Activated T-helper 9 cell treated with anti-CD3 and anti-CD28 coated beads, Interleukin-2, amount 50 U/mL, for 16 hours (primary cell): ENCODE data around the gene WFDC6.
"Not testable (repeated sequence)": the region's sequence is repeated elsewhere in the genome, so short reads cannot be mapped to it uniquely, and the experiment has no call there.

Source experiments
- DNase-seq: peaks from one replicate; pipeline ENCODE4 v3.0.0-alpha.2; 2020; ENCODE audit warnings: low read depth

Gene WFDC6

DNA sequence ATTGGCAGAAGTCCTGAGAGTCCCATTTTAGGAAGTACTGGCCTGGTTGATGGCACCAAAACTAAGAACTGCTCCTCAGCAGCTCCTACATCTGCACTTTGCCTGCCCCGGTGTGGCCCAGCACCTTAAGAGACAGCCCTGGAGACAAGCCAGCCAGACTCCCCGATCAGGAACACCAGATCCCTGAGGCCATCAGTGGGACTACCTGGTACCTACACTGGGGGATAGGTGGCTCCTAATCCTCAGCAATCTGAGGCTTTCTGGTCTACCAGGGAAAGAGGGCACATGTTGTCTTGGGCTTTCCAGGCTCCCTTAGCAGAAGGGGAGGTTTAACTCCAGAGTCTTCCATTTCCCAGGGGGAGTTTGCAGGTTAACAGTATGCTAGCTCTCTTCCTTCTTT is at the start of gene WFDC6:
Gene WFDC6, minus strand, starts transcription at position 101 of the 400 bp plus-strand sequence. Its CDS starts 75 bp downstream, at position 26.
- DNase-seq: no peak

GRCh38 chr20:45588800-45589199 is 49.5 kb upstream of the WFDC6 start:
- DNase-seq: no peak

GRCh38 chr20:45585986-45586385 is 46.7 kb upstream of the WFDC6 start:
- DNase-seq: not testable (repeated sequence)

GRCh38 chr20:45584294-45584693 is 45.0 kb upstream of the WFDC6 start:
- DNase-seq: not testable (repeated sequence)

DNA sequence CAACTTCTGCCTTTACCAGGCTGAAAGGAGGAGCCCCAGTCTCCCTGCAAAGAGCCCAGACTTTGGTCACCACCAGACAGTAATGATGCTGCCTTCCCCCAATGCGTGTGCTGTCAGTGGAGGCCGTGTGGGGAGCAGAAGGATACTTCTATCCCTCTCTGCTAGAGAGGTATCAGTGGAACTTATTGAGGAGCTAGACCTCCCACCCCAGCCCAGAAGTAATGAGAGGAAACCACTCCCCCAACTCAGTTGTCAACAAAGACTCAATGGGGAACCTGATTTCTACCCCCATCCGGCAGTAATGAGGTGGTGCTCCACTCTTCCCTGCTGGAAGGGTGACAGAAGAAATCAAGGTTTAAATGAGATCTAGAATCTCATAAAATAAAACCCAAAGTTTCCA is 44.2 kb upstream of the WFDC6 start:
- no peak for DNase-seq

- DNase-seq: no peak
Observed at GRCh38 chr20:45581702-45582101, 42.4 kb upstream of the WFDC6 start.

DNA sequence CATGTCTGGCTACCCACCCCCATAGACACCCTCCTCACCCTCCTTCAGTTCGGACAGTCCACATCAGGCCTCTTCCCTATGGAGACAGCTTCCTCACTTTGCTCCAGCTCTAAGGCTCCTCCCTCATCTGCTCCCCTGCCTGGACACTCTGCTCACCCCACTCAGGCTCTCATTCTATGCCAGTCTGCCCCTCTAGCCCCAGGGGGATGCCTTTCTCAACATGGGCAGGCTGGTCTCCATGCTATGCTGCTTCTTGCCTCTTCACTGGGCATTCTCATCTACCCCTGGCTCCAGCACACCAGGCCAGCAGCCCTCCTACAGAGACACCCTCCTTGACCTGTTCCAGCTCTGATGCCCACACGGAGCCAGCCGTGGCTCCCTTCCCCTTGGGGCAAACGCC is 39.9 kb upstream of the WFDC6 start, which contains the start of gene WFDC8:
Gene WFDC8, minus strand, starts transcription at position 101 of the 400 bp plus-strand sequence. Its CDS starts 37 bp downstream, at position 64.
- DNase-seq: no peak

- DNase-seq: no peak
Observed at GRCh38 chr20:45578231-45578630, 38.9 kb upstream of the WFDC6 start.

DNA sequence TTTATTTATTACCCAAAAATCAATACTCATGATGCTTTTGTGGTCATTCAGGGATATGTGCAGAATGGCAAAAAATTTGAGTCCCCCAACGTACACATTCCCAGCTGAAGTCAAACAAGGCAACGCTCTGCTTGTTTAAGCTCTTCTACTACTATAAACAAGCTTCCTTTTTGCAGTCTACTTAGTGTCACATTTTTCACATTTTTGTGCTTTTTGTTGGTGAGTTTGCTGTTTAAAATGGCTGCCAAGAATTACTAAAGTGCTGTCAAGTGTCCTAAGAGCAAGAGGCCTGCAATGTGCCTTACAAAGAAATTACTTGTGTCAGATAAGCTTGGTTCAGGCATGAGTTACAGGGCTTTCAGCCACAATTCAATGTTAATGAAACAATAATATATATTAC is 37.7 kb upstream of the WFDC6 start:
- no peak for DNase-seq

DNA sequence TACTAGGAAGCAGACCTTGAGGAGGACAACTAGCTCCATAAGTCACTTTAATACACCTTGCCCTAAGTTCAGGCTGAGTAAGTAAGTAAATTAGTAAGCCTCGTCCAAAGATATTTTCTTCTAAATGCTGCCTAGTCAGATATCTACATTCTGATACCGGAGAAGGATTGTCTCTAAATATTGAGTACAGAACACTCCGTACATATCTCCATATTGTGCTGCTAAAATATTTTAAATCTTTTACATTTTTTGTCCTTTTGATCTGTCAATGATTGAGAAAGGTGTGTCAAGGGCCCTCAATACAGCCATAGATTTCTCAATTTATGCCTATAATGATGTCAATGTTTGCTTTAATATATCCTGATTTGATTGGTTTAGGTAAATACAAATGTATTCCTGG is 36.6 kb upstream of the WFDC6 start:
- no peak for DNase-seq

- not testable (repeated sequence) for DNase-seq
Observed at GRCh38 chr20:45569650-45570049, 30.4 kb upstream of the WFDC6 start.

GRCh38 chr20:45564760-45565276 is 25.5 kb upstream of the WFDC6 start:
- DNase-seq: no peak

DNA sequence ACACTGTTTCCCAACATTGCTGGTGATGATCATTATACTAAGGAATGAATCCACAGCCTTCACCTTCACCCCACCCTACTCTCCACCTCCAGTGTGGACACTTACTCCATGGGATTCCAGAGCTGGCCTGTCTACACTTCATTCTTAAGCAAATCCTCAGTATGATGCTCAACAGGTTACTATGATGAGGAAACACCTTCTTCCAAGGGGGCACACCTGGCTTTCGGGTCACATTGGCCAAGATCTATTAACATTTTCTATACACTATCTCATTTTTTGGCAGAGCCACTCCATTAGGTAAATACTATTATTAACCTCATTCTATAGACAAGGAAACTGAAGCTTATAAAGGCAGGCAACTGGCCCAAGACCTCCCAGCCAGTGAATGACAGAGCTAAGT is 15.9 kb upstream of the WFDC6 start:
- DNase-seq: no peak

GRCh38 chr20:45552456-45552855 is 13.2 kb upstream of the WFDC6 start:
- no peak for DNase-seq

DNA sequence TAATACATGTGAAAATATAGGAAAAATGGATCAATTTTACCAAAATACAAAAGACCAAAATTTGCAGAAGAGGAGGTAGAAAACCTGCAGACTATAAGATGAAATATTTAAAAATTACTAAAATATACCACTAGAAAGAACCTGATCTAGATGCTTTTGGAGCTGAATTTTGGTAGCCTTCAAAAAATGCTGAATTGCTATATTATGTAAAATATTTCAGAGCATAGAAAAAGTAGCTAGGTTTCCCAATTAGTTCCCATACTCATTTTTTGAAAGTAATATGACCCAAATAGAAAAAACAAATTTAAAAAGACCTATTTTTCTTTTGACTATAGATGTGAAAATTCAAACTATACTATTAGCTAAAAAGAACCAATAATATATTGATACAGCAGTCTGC is 11.5 kb upstream of the WFDC6 start:
- DNase-seq: no peak

DNA sequence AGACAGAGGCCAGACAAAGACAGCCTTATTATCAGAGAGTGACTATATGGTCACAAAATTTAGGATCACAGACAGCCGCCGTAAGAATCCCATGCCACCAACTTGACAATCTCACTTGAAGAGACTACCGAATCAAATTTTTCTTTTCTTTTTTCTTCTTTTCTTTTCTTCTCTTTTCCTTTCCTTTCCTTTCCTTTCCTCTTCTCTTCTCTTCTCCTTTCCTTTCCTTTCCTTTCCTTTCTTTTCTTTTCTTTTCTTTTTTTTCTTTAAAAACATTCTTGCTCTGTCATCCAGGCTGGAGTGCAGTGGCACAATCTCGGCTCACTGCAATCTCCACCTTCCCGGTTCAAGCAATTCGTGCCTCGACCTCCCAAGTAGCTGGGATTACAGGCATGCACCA is 9.1 kb upstream of the WFDC6 start:
- DNase-seq: no peak

DNA sequence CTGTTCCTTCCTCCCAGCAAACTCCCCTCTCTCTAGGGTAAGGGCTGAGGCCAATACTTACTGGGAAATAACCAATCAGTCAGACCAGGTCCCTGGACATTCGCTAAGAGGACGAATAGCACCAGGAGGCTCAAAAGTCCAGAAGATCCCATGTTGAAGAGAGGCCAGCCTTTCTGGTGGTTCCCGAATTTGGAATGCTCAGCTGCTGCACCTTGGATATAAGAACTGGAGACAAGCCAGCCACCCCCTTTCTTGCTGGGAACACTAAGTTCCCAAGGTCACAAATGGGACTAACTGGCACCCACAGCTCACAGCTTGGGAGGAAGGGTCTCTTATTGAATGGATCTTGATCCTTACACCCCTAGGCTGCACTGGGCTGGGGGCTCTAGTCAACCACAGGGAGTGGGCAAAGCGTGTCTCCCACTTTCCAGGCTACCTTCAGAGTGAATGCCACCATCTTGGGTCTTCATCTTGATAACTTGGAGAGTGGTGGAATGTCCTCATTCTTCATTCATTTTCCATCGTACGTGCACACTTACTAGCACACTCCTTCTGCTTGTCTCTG is 8.0 kb upstream of the WFDC6 start, which contains the start of gene EPPIN:
Gene EPPIN, minus strand, starts transcription at position 196 of the 565 bp plus-strand sequence. Its CDS starts 44 bp downstream, at position 152.
- no peak for DNase-seq

DNA sequence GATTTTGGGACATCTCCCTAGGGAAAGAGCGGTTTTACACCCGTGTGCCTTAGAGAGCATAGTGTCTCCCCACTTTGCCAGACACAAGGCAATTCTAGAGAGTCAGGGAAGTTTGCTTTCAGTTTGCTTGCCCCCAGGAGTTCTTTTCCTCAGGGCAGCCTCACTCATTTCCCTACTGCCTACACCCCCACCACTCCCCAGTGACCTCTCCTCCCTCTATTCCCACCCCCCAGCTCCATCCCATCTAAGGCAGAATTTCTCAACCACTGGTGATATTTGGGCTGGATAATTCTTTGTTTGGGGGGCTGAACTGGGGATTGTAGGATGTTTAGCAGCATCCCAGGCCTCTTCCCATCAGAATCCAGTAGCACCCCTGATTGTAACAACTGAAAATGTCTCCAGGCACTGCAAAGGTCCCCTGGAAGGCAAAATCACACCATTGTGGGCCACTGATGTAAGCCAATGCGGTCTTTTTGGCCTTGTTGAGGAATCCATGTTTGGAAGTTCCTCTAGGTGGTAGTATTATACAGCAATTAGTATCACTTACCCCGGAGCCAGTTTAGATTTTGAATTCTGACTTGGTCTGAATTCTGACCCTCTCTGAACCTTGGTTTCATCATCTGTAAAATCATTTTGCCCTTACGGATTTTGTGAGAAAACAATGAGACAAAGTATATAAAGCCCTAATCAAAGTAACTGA is 6.6 kb upstream of the WFDC6 start:
- DNase-seq: no peak

DNA sequence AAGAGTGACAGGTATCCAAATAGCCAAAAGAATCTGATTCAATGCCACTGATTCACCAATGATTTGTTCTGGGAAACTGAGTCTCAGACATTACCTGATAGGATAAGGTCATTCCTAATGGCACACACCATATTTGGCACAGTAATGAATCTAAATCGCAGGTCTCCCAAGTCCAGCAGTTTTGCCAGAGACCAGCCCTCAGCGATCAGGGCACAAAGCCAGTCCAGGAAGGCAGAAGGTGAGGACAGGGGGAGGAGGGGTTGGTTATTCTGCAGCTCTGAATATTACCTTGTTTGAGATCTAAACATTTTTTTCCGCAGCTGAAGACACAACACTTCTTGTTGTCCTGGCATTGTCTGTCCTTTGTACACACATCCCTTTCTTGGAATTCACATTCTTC is 6.1 kb upstream of the WFDC6 start:
- DNase-seq: no peak

DNA sequence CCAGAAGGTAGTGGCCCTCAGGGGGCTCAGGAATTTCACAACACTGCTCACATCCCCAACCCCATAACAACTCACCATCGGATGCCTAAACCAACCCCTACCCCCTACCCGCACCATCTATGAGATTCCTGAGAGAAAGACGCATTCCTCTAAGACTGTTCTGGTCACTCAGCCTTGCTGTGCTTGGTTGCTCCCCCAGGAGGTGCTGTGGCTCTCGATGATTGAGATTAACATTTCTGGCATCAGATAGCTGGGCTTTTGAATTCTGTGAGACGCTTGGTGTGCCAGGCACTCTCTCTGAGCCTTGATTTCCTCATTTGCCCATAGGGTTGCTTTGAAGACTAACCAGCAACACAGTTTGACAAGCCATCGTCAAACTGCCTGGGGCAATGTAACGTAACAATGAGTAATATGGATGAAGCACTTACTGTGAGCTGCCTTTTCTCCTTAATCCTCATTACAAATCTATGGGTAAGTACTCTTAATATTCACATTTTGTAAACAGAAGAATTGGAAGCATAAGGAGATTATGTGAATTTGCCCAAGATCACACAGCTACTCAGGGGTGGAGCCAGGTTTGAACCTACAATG is 978 bp downstream of the WFDC6 start:
- no peak for DNase-seq

GRCh38 chr20:45527294-45527693 is 12.0 kb downstream of the WFDC6 start:
- no peak for DNase-seq

GRCh38 chr20:45523821-45524220 is 15.5 kb downstream of the WFDC6 start:
- no peak for DNase-seq

GRCh38 chr20:45518282-45518681 is 21.0 kb downstream of the WFDC6 start:
- DNase-seq: no peak
